SIG-M5 treated with dmso at 0.1 percent for 504 hours (cell line): Measurements from ENCODE around the gene TMTC4.

Experiments
- DNase-seq: peaks from one replicate; lab custom pipeline; 2025; ENCODE audit not compliant: unreplicated experiment; lab: John Stamatoyannopoulos, UW

TMTC4 gene

GRCh38 chr13:100667894-100668293 lies 6.7 kb downstream of the TMTC4 start:
- DNase-seq: no peak

DNA sequence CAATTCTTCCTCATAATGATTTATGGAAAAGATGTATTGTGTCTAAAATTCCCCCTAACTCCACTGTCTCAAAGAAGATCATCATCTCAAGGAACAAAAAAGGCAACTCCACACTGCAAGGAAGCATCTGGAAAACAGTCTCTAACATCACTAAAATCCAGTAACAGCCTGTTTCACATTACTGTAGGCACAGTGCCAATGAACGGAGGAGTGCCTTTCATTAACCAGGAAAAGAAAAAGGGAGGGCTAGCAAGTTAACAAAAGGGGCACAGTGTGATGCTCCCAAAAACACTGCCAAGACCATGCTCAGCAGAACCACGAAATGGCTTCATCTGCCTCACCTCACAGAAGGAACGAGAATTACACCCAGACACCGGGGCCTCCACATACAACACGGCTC lies 8.5 kb downstream of the TMTC4 start:
- no peak for DNase-seq

- no peak for DNase-seq
These were observed 9.2 kb downstream of the TMTC4 start for GRCh38 chr13:100665403-100665802.

GRCh38 chr13:100664171-100664900 lies 10.3 kb downstream of the TMTC4 start:
- DNase-seq: no peak

- no peak for DNase-seq
These were observed 12.0 kb downstream of the TMTC4 start for GRCh38 chr13:100662468-100663211.

DNA sequence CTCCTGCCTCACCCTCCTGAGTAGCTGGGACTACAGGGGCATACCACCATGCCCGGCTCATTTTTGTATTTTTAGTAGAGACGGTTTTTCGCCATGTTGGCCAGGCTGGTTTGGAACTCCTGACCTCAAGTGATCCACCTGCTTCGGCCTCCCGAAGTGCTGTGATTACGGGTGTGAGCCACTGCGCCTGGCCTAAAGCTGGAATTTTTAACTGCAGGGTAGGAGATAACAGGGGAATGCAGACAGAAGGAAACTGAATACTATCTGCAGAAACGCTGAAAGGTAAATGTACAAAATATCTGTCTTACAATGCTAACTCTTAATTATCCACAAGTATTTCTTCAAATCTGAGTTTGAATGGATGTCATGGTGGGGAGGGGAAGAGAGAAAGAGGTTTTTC lies 13.8 kb downstream of the TMTC4 start:
- no peak for DNase-seq

DNA sequence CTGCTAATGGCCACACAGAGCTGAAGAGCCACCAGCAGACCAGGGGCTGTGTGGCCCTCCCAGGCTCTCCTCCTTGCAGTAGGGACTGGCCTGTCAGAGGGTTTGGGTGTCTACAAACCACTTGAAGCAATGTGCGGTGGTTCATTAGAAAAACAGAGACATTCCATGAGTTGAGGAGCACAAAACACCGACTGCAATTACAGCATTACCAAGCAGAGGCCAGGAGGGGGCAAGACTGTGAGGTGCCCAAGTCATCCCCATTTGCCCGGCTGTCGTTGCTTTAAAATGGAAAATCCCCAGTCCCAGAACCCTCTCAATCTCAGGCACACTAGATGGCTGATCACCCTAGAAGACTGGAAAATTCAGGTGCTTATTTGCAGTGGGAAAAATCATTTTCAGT lies 15.0 kb downstream of the TMTC4 start:
- no peak for DNase-seq

GRCh38 chr13:100658363-100658762 lies 16.2 kb downstream of the TMTC4 start:
- no peak for DNase-seq

DNA sequence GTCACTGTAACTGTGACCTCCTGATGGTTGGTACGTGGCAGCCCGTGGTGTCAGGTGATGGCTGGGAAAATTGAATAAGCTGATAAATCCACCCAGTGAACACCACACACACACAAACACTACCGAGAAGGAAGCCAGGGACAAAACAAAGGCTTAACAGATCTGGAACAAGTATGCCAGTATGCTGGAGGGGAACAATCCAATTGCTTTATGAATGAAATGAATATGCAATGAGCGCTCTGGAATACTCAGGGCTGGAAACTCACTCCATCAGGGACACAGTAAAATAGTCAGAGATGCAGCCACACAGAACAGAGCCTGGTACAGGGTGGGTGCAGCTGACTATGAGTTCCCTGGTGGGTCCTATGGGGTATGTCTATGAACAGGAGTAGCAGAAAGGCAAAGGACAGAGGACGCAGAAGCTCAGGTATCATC lies 16.7 kb downstream of the TMTC4 start:
- no peak for DNase-seq

GRCh38 chr13:100652510-100652909 lies 22.1 kb downstream of the TMTC4 start:
- no peak for DNase-seq

DNA sequence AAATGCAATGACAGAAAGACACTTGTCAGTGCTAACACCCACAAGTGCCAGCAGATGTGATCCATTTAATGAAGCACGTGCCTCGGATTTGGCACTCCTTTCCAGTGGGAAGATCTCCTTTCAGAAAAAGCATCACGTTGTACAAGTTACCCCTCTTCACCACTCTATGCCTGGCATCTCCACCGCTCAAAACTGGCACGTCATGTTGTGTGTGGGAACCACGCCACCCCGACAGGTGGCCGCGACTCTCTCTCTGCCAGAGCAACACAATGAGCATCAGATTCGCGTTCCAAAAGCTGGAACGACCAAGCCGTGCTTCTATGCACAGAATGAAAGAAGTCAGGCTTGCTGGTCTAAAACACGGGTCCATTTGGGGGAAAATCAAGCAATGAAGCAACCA lies 24.3 kb downstream of the TMTC4 start:
- no peak for DNase-seq

- no peak for DNase-seq
These were observed 26.2 kb downstream of the TMTC4 start for GRCh38 chr13:100648354-100648753.

DNA sequence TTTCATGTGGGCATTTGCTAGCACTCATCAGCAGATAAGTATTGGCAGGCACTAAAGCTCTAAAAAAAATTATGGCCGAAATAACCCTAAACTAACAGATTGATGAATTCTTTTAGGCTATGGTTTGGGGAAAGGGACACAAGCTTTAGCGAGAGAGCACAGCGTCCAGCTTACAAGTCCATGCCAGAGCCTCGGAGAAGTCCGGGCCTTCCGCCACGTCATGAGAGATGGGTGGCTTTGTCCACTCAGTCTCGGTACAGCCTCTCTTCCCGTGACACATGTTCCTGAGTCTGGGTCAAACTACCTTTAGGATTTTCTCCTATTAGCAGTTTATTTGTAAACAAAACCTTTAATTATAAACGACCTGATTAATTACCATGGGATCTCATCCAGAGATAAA lies 27.7 kb downstream of the TMTC4 start:
- no peak for DNase-seq

GRCh38 chr13:100646030-100646673 lies 28.4 kb downstream of the TMTC4 start:
- DNase-seq: no peak

DNA sequence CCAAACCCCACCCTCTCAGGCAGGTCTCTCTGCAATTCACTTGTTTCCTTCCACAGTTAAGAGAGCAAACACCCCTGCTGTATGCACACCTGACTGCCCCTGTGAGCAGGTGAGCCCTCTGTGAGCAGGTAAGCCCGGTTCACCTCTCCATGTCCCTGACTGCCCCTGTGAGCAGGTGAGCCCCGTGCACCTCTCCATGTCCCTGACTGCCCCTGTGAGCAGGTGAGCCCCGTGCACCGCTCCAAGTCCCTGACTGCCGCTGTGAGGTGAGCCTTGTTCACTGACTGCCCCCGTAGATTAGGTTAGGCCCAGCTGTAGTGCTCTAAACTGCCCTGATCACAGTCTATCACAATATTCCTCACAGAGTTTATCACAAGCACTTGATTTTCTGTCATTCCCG lies 29.2 kb downstream of the TMTC4 start:
- no peak for DNase-seq

GRCh38 chr13:100644371-100644770 lies 30.2 kb downstream of the TMTC4 start:
- DNase-seq: no peak

DNA sequence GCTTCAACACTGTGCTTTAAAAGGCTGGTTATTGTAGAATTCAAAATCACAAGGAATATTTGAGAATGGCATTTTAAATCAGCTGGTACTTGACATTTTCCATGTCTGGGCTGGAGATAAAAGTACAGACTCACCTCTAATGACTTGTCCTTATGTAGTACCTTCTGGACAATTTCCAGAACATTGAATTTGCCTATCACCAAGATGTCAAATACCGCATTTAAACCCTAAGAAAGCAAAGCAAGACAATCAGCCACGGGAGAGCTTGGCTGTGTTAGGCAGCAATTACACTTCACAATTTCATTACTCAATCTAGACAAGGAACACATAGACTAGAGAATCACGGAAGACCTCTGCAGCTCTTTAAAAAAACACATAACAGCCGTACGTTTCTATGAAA lies 36.8 kb downstream of the TMTC4 start:
- no peak for DNase-seq

- DNase-seq: no peak
These were observed 37.2 kb downstream of the TMTC4 start for GRCh38 chr13:100637380-100637779.

- DNase-seq: no peak
These were observed 38.2 kb downstream of the TMTC4 start for GRCh38 chr13:100636441-100636840.

- DNase-seq: no peak
These were observed 38.6 kb downstream of the TMTC4 start for GRCh38 chr13:100636004-100636403.

- DNase-seq: no peak
These were observed 39.9 kb downstream of the TMTC4 start for GRCh38 chr13:100634696-100635095.

DNA sequence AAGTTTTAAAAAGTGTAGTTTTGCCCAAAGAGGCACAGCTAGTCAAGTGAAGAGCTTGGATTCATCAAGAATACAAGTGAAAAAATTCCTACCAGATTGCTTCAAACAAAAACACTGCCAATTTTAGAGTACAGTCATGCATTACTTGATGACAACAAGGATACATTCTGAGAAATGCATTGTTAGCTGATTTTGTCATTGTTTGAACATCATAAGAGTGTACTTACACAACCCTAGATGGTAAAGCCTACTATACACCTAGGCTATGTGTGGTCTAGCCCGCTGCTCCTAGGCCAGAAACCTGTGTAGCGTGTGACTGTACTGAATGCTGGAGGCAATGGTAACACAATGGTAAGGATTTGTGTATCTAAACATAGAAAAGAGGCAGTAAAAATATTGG lies 41.1 kb downstream of the TMTC4 start:
- DNase-seq: no peak
